ENCODE data around the gene ASAP2.

The ASAP2 gene

GRCh38 chr2:9179572-9180201 lies 26.9 kb upstream of the ASAP2 start:
- no peak for TF ChIP-seq CTCF (IDR thresholded peaks at IDR 0.05)
- Histone ChIP-seq H3K4me3 (ENCODE audit: low read depth in 1 of 2, low read length in 1 of 2) (no peak overlapping the region), H3K27me3 (no peaks in the 10 kb centered on the region), H3K4me1 (ENCODE audit: control insufficient read depth in 1 of 2, insufficient read depth in 1 of 2, low read depth in 1 of 2, low read length in 1 of 2) (peaks cover 0 to 3% of the 10 kb centered on the region in 2 experiments), H3K9me3 (no peaks in the 10 kb centered on the region), H3K27ac (no peak overlapping the region), H3K36me3 (no peaks in the 10 kb centered on the region)

GRCh38 chr2:9184361-9184760 lies 22.3 kb upstream of the ASAP2 start:
- H3K36me3 ChIP-seq: no peaks in the 10 kb centered on the region
- TF ChIP-seq CTCF (IDR thresholded peaks at IDR 0.05): no peak
- no peaks in the 10 kb centered on the region for H3K27me3 ChIP-seq
- H3K4me1 ChIP-seq (ENCODE audit: control insufficient read depth in 1 of 2, insufficient read depth in 1 of 2, low read depth in 1 of 2, low read length in 1 of 2): no peaks in the 10 kb centered on the region
- H3K27ac ChIP-seq: no peak overlapping the region
- H3K4me3 ChIP-seq (ENCODE audit: low read depth in 1 of 2, low read length in 1 of 2): no peak overlapping the region
- H3K9me3 ChIP-seq: no peaks in the 10 kb centered on the region

GRCh38 chr2:9187620-9188214 lies 18.9 kb upstream of the ASAP2 start:
- Histone ChIP-seq H3K27me3 (no peaks in the 10 kb centered on the region), H3K36me3 (no peaks in the 10 kb centered on the region), H3K9me3 (no peaks in the 10 kb centered on the region), H3K4me3 (ENCODE audit: low read depth in 1 of 2, low read length in 1 of 2) (no peak overlapping the region), H3K4me1 (ENCODE audit: control insufficient read depth in 1 of 2, insufficient read depth in 1 of 2, low read depth in 1 of 2, low read length in 1 of 2) (no peaks in the 10 kb centered on the region), H3K27ac (no peak overlapping the region)
- no peak for TF ChIP-seq CTCF (IDR thresholded peaks at IDR 0.05)

GRCh38 chr2:9188823-9189222 lies 17.8 kb upstream of the ASAP2 start:
- no peak overlapping the region for H3K27ac ChIP-seq
- no peaks in the 10 kb centered on the region for H3K9me3 ChIP-seq
- H3K4me3 ChIP-seq (ENCODE audit: low read depth in 1 of 2, low read length in 1 of 2): no peak overlapping the region
- no peaks in the 10 kb centered on the region for H3K27me3 ChIP-seq
- TF ChIP-seq CTCF (IDR thresholded peaks at IDR 0.05): no peak
- no peaks in the 10 kb centered on the region for H3K36me3 ChIP-seq
- H3K4me1 ChIP-seq (ENCODE audit: control insufficient read depth in 1 of 2, insufficient read depth in 1 of 2, low read depth in 1 of 2, low read length in 1 of 2): no peaks in the 10 kb centered on the region

- no peak overlapping the region for H3K27ac ChIP-seq
- TF ChIP-seq CTCF (IDR thresholded peaks at IDR 0.05): no peak
- H3K4me3 ChIP-seq (ENCODE audit: low read depth in 1 of 2, low read length in 1 of 2): no peak overlapping the region
- no peaks in the 10 kb centered on the region for H3K36me3 ChIP-seq
- no peaks in the 10 kb centered on the region for H3K9me3 ChIP-seq
- H3K4me1 ChIP-seq (ENCODE audit: control insufficient read depth in 1 of 2, insufficient read depth in 1 of 2, low read depth in 1 of 2, low read length in 1 of 2): no peaks in the 10 kb centered on the region
- H3K27me3 ChIP-seq: no peaks in the 10 kb centered on the region
These were observed 16.7 kb upstream of the ASAP2 start for GRCh38 chr2:9189901-9190300.
